Measurements from ENCODE around the gene CD300A. TPM values are rescaled to one million over a fixed set of nuclear protein-coding genes. Genes with fewer than 3 reads are reported as not detected.

Gene CD300A
- polyA plus RNA-seq, 2 donors = 1.3 to 1.6 TPM

GRCh38 chr17:74437702-74438101, 28.7 kb upstream of the CD300A start:
- H3K27ac ChIP-seq (ENCODE audit: low read depth in 2 of 2, low read length in 1 of 2) = no peak overlapping the region
- H3K36me3 ChIP-seq (ENCODE audit: control insufficient read depth in 2 of 2, insufficient read depth in 2 of 2, low read length in 1 of 2) = peaks cover 0 to 5% of the 10 kb centered on the region in 2 donors
- no peak overlapping the region for H3K4me3 ChIP-seq (ENCODE audit: low read depth in 1 of 2, low read length in 2 of 2)
- H3K27me3 ChIP-seq (ENCODE audit: control insufficient read depth in 1 of 2, insufficient read depth in 2 of 2, low read length in 2 of 2) = no peaks in the 10 kb centered on the region
- peaks cover 0 to 5% of the 10 kb centered on the region in 2 donors for H3K4me1 ChIP-seq (ENCODE audit: control insufficient read depth in 2 of 2, insufficient read depth in 2 of 2, low read length in 1 of 2)
- WGBS, 2 donors = 85 to 88% methylated on average over 3 of the region's 3 CpGs
- no peaks in the 10 kb centered on the region for H3K9me3 ChIP-seq (ENCODE audit: control insufficient read depth in 2 of 2, insufficient read depth in 1 of 2, low read depth in 1 of 2, low read length in 1 of 2)

DNA sequence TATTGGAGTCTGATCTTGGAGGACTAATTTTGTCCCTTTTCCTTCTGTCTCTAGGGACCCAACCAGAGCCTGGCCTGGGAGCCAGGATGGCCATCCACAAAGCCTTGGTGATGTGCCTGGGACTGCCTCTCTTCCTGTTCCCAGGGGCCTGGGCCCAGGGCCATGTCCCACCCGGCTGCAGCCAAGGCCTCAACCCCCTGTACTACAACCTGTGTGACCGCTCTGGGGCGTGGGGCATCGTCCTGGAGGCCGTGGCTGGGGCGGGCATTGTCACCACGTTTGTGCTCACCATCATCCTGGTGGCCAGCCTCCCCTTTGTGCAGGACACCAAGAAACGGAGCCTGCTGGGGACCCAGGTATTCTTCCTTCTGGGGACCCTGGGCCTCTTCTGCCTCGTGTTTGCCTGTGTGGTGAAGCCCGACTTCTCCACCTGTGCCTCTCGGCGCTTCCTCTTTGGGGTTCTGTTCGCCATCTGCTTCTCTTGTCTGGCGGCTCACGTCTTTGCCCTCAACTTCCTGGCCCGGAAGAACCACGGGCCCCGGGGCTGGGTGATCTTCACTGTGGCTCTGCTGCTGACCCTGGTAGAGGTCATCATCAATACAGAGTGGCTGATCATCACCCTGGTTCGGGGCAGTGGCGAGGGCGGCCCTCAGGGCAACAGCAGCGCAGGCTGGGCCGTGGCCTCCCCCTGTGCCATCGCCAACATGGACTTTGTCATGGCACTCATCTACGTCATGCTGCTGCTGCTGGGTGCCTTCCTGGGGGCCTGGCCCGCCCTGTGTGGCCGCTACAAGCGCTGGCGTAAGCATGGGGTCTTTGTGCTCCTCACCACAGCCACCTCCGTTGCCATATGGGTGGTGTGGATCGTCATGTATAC, 26.5 kb upstream of the CD300A start:
- Histone ChIP-seq H3K4me3 (ENCODE audit: low read depth in 1 of 2, low read length in 2 of 2) (no peak overlapping the region), H3K27me3 (ENCODE audit: control insufficient read depth in 1 of 2, insufficient read depth in 2 of 2, low read length in 2 of 2) (no peaks in the 10 kb centered on the region), H3K36me3 (ENCODE audit: control insufficient read depth in 2 of 2, insufficient read depth in 2 of 2, low read length in 1 of 2) (peaks cover 0 to 5% of the 10 kb centered on the region in 2 donors), H3K4me1 (ENCODE audit: control insufficient read depth in 2 of 2, insufficient read depth in 2 of 2, low read length in 1 of 2) (peaks cover 0 to 12% of the 10 kb centered on the region in 2 donors), H3K9me3 (ENCODE audit: control insufficient read depth in 2 of 2, insufficient read depth in 1 of 2, low read depth in 1 of 2, low read length in 1 of 2) (no peaks in the 10 kb centered on the region), H3K27ac (ENCODE audit: low read depth in 2 of 2, low read length in 1 of 2) (no peak overlapping the region)
- 82 to 86% methylated on average over 31 of the region's 31 CpGs for WGBS, 2 donors

DNA sequence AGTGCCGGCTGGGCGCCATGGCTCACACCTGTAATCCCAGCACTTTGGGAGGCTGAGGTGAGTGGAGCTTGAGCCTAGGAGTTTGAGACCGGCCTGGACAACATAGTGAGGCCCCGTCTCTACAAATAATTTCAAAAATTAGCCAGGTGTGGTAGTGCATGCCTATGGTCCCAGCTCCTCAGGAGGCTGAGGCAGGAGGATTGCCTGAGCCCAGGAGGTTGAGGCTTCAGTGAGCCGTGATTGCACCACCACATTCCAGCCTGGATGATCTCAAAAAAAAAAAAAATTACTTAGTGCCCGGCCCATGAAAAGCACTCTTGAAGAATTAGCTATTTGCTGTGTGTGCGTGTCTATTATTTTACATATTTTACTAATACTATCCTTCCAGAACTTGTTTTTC, 24.9 kb upstream of the CD300A start:
- no peaks in the 10 kb centered on the region for H3K27me3 ChIP-seq (ENCODE audit: control insufficient read depth in 1 of 2, insufficient read depth in 2 of 2, low read length in 2 of 2)
- H3K36me3 ChIP-seq (ENCODE audit: control insufficient read depth in 2 of 2, insufficient read depth in 2 of 2, low read length in 1 of 2) = peaks cover 0 to 5% of the 10 kb centered on the region in 2 donors
- no peak overlapping the region for H3K27ac ChIP-seq (ENCODE audit: low read depth in 2 of 2, low read length in 1 of 2)
- H3K9me3 ChIP-seq (ENCODE audit: control insufficient read depth in 2 of 2, insufficient read depth in 1 of 2, low read depth in 1 of 2, low read length in 1 of 2) = no peaks in the 10 kb centered on the region
- WGBS, 2 donors = 89 to 92% methylated on average over 7 of the region's 7 CpGs
- no peak overlapping the region for H3K4me3 ChIP-seq (ENCODE audit: low read depth in 1 of 2, low read length in 2 of 2)
- H3K4me1 ChIP-seq (ENCODE audit: control insufficient read depth in 2 of 2, insufficient read depth in 2 of 2, low read length in 1 of 2) = peaks cover 0 to 12% of the 10 kb centered on the region in 2 donors

DNA sequence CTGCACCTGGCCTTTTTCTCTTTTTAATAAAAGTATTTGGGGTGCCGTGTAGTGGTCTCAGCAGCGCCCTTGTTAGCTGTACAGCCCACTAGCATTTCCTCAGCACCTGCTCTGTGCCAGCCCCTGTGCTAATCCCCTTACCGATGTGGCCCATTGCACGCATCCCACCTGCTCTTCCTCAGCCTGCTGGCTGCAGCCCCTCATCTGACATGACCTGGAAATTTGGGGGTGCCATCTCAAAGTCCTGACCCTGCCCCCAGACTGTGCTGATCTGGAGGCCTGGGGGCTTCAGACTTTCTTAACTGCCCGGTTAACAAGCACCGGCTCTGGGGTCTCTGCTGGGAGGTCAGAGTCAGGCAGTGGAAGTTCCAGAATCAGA, 24.2 kb upstream of the CD300A start:
- Histone ChIP-seq H3K4me3 (ENCODE audit: low read depth in 1 of 2, low read length in 2 of 2) (no peak overlapping the region), H3K4me1 (ENCODE audit: control insufficient read depth in 2 of 2, insufficient read depth in 2 of 2, low read length in 1 of 2) (peaks cover 0 to 12% of the 10 kb centered on the region in 2 donors), H3K36me3 (ENCODE audit: control insufficient read depth in 2 of 2, insufficient read depth in 2 of 2, low read length in 1 of 2) (peaks cover 0 to 5% of the 10 kb centered on the region in 2 donors), H3K27ac (ENCODE audit: low read depth in 2 of 2, low read length in 1 of 2) (no peak overlapping the region), H3K9me3 (ENCODE audit: control insufficient read depth in 2 of 2, insufficient read depth in 1 of 2, low read depth in 1 of 2, low read length in 1 of 2) (no peaks in the 10 kb centered on the region), H3K27me3 (ENCODE audit: control insufficient read depth in 1 of 2, insufficient read depth in 2 of 2, low read length in 2 of 2) (no peaks in the 10 kb centered on the region)
- 72 to 80% methylated on average over 6 of the region's 6 CpGs for WGBS, 2 donors

DNA sequence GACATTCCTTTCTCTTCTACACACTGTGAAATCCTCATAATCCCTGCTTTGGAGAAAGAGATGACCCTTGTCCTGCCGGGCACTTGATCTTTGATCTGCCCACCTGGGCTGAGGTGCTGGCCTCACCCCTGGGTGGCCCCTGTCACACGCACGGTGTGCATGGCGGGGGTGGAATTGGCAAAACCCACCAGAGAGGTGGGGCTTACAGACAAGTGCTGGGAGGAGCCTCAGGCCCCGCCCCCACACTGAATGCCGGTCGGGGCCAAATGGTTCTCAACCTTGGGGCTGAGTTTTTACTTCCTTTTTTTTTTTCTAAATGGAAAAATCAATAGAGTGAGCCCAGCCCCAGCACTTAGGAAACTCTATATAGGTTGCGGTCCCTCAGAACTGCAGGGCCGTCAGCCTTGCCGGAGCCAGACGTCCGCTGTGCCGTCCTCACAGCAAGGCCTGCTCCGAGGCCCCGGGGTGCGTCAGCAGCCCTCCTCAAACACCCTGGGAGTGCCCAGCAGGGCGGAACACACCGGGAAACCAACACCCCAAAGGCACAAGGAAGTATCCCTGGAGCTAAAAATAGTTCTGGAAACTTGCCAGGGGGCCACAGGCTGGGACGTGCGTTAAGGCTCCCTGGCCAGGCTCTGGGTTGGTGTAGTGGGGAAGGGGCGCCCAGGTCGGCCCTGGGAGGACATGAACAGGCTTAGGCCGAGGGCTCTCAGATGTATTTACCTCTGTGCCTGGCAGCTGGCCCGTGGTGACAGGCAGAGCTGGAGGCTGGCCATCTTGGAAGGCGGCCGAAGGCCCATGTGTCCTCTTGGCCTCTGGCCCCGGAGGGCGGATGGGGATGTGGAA, 23.5 kb upstream of the CD300A start:
- peak overlapping the region in 1 of 2 donors; percentile 5 for H3K4me3 ChIP-seq (ENCODE audit: low read depth in 1 of 2, low read length in 2 of 2)
- no peaks in the 10 kb centered on the region for H3K9me3 ChIP-seq (ENCODE audit: control insufficient read depth in 2 of 2, insufficient read depth in 1 of 2, low read depth in 1 of 2, low read length in 1 of 2)
- 10 to 13% methylated on average over 28 of the region's 28 CpGs for WGBS, 2 donors
- no peaks in the 10 kb centered on the region for H3K27me3 ChIP-seq (ENCODE audit: control insufficient read depth in 1 of 2, insufficient read depth in 2 of 2, low read length in 2 of 2)
- peak overlapping the region; percentile 58 to 73 for H3K27ac ChIP-seq (ENCODE audit: low read depth in 2 of 2, low read length in 1 of 2)
- peaks cover 0 to 12% of the 10 kb centered on the region in 2 donors for H3K4me1 ChIP-seq (ENCODE audit: control insufficient read depth in 2 of 2, insufficient read depth in 2 of 2, low read length in 1 of 2)
- H3K36me3 ChIP-seq (ENCODE audit: control insufficient read depth in 2 of 2, insufficient read depth in 2 of 2, low read length in 1 of 2) = peaks cover 0 to 5% of the 10 kb centered on the region in 2 donors

DNA sequence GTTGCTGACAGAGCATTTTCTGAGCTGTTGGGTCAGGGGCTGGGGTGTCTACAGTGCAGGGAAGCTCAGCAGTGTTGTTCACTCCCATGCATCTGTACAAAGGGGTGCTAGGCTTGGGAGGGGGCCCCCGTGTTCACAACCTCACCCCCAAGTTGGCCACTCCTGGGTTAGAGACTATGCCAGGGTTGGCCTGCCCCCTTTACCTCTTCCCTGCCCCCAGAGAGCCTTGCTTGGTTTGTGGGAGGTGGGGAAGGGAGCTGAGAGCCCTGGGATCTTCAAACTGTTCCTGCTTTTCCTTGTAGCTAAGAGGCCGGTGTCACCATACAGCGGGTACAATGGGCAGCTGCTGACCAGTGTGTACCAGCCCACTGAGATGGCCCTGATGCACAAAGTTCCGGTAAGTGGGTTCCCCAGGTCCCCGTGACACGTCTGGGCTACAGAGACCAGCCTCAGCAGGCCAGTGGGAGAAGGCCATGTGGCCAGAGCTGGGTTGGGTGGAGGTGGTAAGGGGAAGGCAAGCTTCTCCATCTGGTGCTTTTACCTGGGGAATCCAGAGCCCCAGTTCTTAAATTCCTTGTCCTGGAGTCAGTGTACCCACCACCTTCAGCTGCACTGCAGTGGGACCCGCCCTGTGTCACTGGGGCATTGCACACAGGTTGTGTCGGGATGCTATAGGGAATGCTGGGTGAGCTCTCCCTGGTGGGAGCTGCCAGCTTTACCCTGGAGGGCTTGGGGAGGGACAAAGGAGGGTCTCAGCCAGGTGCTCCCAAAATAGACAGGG, 22.7 kb upstream of the CD300A start:
- peaks cover 0 to 12% of the 10 kb centered on the region in 2 donors for H3K4me1 ChIP-seq (ENCODE audit: control insufficient read depth in 2 of 2, insufficient read depth in 2 of 2, low read length in 1 of 2)
- H3K27me3 ChIP-seq (ENCODE audit: control insufficient read depth in 1 of 2, insufficient read depth in 2 of 2, low read length in 2 of 2) = no peaks in the 10 kb centered on the region
- peaks cover 0 to 5% of the 10 kb centered on the region in 2 donors for H3K36me3 ChIP-seq (ENCODE audit: control insufficient read depth in 2 of 2, insufficient read depth in 2 of 2, low read length in 1 of 2)
- no peak overlapping the region for H3K4me3 ChIP-seq (ENCODE audit: low read depth in 1 of 2, low read length in 2 of 2)
- H3K9me3 ChIP-seq (ENCODE audit: control insufficient read depth in 2 of 2, insufficient read depth in 1 of 2, low read depth in 1 of 2, low read length in 1 of 2) = no peaks in the 10 kb centered on the region
- peak overlapping the region; percentile 58 to 73 for H3K27ac ChIP-seq (ENCODE audit: low read depth in 2 of 2, low read length in 1 of 2)
- 64 to 74% methylated on average over 8 of the region's 8 CpGs for WGBS, 2 donors

- H3K4me3 ChIP-seq (ENCODE audit: low read depth in 1 of 2, low read length in 2 of 2) = no peak overlapping the region
Observed at GRCh38 chr17:74444406-74444805, 22.0 kb upstream of the CD300A start.

GRCh38 chr17:74445158-74445557, 21.3 kb upstream of the CD300A start:
- Histone ChIP-seq H3K27ac (ENCODE audit: low read depth in 2 of 2, low read length in 1 of 2) (no peak overlapping the region), H3K4me1 (ENCODE audit: control insufficient read depth in 2 of 2, insufficient read depth in 2 of 2, low read length in 1 of 2) (peaks cover 0 to 12% of the 10 kb centered on the region in 2 donors), H3K4me3 (ENCODE audit: low read depth in 1 of 2, low read length in 2 of 2) (no peak overlapping the region), H3K27me3 (ENCODE audit: control insufficient read depth in 1 of 2, insufficient read depth in 2 of 2, low read length in 2 of 2) (no peaks in the 10 kb centered on the region), H3K36me3 (ENCODE audit: control insufficient read depth in 2 of 2, insufficient read depth in 2 of 2, low read length in 1 of 2) (peaks cover 0 to 5% of the 10 kb centered on the region in 2 donors), H3K9me3 (ENCODE audit: control insufficient read depth in 2 of 2, insufficient read depth in 1 of 2, low read depth in 1 of 2, low read length in 1 of 2) (no peaks in the 10 kb centered on the region)
- 78 to 83% methylated on average over 7 of the region's 7 CpGs for WGBS, 2 donors

More at GRCh38 chr17:74444406-74444805, 22.0 kb upstream of the CD300A start:
- Histone ChIP-seq H3K9me3 (ENCODE audit: control insufficient read depth in 2 of 2, insufficient read depth in 1 of 2, low read depth in 1 of 2, low read length in 1 of 2) (no peaks in the 10 kb centered on the region), H3K27me3 (ENCODE audit: control insufficient read depth in 1 of 2, insufficient read depth in 2 of 2, low read length in 2 of 2) (no peaks in the 10 kb centered on the region), H3K4me1 (ENCODE audit: control insufficient read depth in 2 of 2, insufficient read depth in 2 of 2, low read length in 1 of 2) (peaks cover 0 to 12% of the 10 kb centered on the region in 2 donors), H3K36me3 (ENCODE audit: control insufficient read depth in 2 of 2, insufficient read depth in 2 of 2, low read length in 1 of 2) (peaks cover 0 to 5% of the 10 kb centered on the region in 2 donors), H3K27ac (ENCODE audit: low read depth in 2 of 2, low read length in 1 of 2) (no peak overlapping the region)
- 66 to 70% methylated on average over 11 to 12 of the region's 12 CpGs for WGBS, 2 donors

All from esophagus (tissue), 2 donors.